HepG2 (cell line): ENCODE data around the gene NOXRED1. TPM values are rescaled to one million over a fixed set of nuclear protein-coding genes. Genes with fewer than 3 reads are reported as not detected.

Experiments used
- CENPT ChIP-seq: sonication (generic); formaldehyde crosslinking; IDR thresholded peaks from 2 replicates; pipeline ENCODE4 v1.8.0; 2022; ENCODE audit warnings: low read depth, mild to moderate bottlenecking, moderate library complexity, missing genetic modification reagents
- HNRNPLL ChIP-seq: fragments of 200-400 bp; formaldehyde crosslinking; IDR thresholded peaks from 2 replicates; pipeline ENCODE4 v1.6.1; 2017; ENCODE audit warnings: mild to moderate bottlenecking, low read depth, low read length; ENCODE audit not compliant: poor library complexity, severe bottlenecking
- KDM2A ChIP-seq: sonication (generic); formaldehyde crosslinking; IDR thresholded peaks from 2 replicates; pipeline ENCODE4 v1.4.0; 2020; ENCODE audit warnings: low read depth, missing genetic modification reagents, borderline replicate concordance
- MAZ ChIP-seq, 2 experiments: sonication (generic) in 1 of 2; formaldehyde crosslinking in 1 of 2; IDR thresholded peaks; 2 replicates each; pipeline versions ENCODE4 v1.5.0 to v1.6.1; 2012 to 2020; ENCODE audit warnings: low read depth in 2 of 2, mild to moderate bottlenecking in 2 of 2, borderline replicate concordance in 1 of 2, improper control_type of control experiment in 1 of 2, low read length in 1 of 2, missing genetic modification reagents in 1 of 2, moderate library complexity in 1 of 2
- NFYB ChIP-seq: sonication (generic); formaldehyde crosslinking; IDR thresholded peaks from 2 replicates; pipeline ENCODE4 v1.4.0; 2020; ENCODE audit warnings: missing genetic modification reagents
- POLR2A ChIP-seq, 2 experiments: IDR thresholded peaks; 2 replicates each; pipeline ENCODE4 v1.6.1; 2011; ENCODE audit warnings: low read depth in 2 of 2, low read length in 2 of 2, mild to moderate bottlenecking in 1 of 2, moderate library complexity in 1 of 2; ENCODE audit not compliant: insufficient read depth in 1 of 2
- SALL2 ChIP-seq: sonication (generic); formaldehyde crosslinking; IDR thresholded peaks from 2 replicates; pipeline ENCODE4 v1.8.1; 2023; ENCODE audit warnings: mild to moderate bottlenecking, missing genetic modification reagents, inconsistent platforms
- SIN3A ChIP-seq: IDR thresholded peaks from 2 replicates; pipeline ENCODE4 v1.6.1; 2011; ENCODE audit warnings: low read depth, mild to moderate bottlenecking, control low read depth, low read length, borderline replicate concordance
- YEATS4 ChIP-seq: sonication (generic); formaldehyde crosslinking; IDR thresholded peaks from 2 replicates; pipeline ENCODE4 v1.4.0; 2020; ENCODE audit warnings: missing genetic modification reagents, borderline replicate concordance
- ZMAT3 ChIP-seq: sonication (generic); formaldehyde crosslinking; conservative IDR thresholded peaks from 2 replicates; pipeline ENCODE4 v1.7.0; 2021; ENCODE audit warnings: missing genetic modification reagents
- ZNF235 ChIP-seq: sonication (generic); formaldehyde crosslinking; IDR thresholded peaks from 2 replicates; pipeline ENCODE4 v1.8.1; 2023; ENCODE audit warnings: mild to moderate bottlenecking, missing genetic modification reagents, borderline replicate concordance
- ZNF431 ChIP-seq: sonication (generic); formaldehyde crosslinking; IDR thresholded peaks from 2 replicates; pipeline ENCODE4 v1.9.0; 2022; ENCODE audit warnings: missing genetic modification reagents, low read depth, mild to moderate bottlenecking, borderline replicate concordance
- ZNF572 ChIP-seq: sonication (generic); formaldehyde crosslinking; IDR thresholded peaks from 2 replicates; pipeline ENCODE4 v1.5.1; 2020; ENCODE audit warnings: mild to moderate bottlenecking, missing genetic modification reagents
- ZNF749 ChIP-seq: sonication (generic); formaldehyde crosslinking; IDR thresholded peaks from 2 replicates; pipeline ENCODE4 v1.8.0; 2022; ENCODE audit warnings: mild to moderate bottlenecking, missing genetic modification reagents, moderate library complexity, borderline replicate concordance
- ZNF768 ChIP-seq: sonication (generic); formaldehyde crosslinking; IDR thresholded peaks from 2 replicates; pipeline ENCODE4 v1.4.0; 2020; ENCODE audit warnings: missing genetic modification reagents
- polyA plus RNA-seq, 8 experiments: library from polyadenylated mRNA; depleted of rRNA in 3 of 8; stranded (reverse) in 7 of 8; unstranded in 1 of 8; fragments of >200 nt; fragmentation: Illumina TruSeq in 4 of 8; extraction: Trizol in 4 of 8; gene quantifications; 2 replicates each; pipeline versions ENCODE4 v1.2.1 to v1.2.3, GENCODE V29; 2011 to 2016; ENCODE audit warnings: low read depth in 4 of 8, missing spikeins in 1 of 8, mixed read lengths in 1 of 8; ENCODE audit not compliant: insufficient read depth in 1 of 8
- total RNA-seq, 5 experiments: library from RNA; depleted of rRNA; stranded (reverse); fragments of >200 nt; fragmentation: Illumina TruSeq; extraction: Trizol; gene quantifications; 2 replicates each; pipeline ENCODE4 v1.2.3, GENCODE V29; 2016; ENCODE audit warnings: low read depth in 1 of 5
- TF ChIP-seq, protein P1 (sequence below): sonication (generic); formaldehyde crosslinking; IDR thresholded peaks from 2 replicates; pipeline ENCODE4 v1.5.1; 2020; ENCODE audit warnings: mild to moderate bottlenecking, moderate library complexity, missing genetic modification reagents
- TF ChIP-seq, protein P2 (sequence below): sonication (generic); formaldehyde crosslinking; IDR thresholded peaks from 2 replicates; pipeline ENCODE4 v1.5.1; 2020; ENCODE audit warnings: missing genetic modification reagents, mild to moderate bottlenecking, borderline replicate concordance
- TF ChIP-seq, protein P3 (sequence below): IDR thresholded peaks from 2 replicates; pipeline ENCODE4 v1.6.1; 2016; ENCODE audit warnings: missing compliant biosample characterization, missing genetic modification reagents, borderline replicate concordance
- TF ChIP-seq, protein P4 (sequence below): IDR thresholded peaks from 2 replicates; pipeline ENCODE4 v1.6.1; 2016; ENCODE audit warnings: missing genetic modification reagents, missing compliant biosample characterization
- TF ChIP-seq, protein P5 (sequence below), 2 experiments: sonication (generic) in 1 of 2; formaldehyde crosslinking in 1 of 2; IDR thresholded peaks; 2 replicates each; pipeline versions ENCODE4 v1.4.0 to v1.6.1; 2018 to 2020; ENCODE audit warnings: missing genetic modification reagents in 2 of 2, borderline replicate concordance in 1 of 2, low read depth in 1 of 2, mild to moderate bottlenecking in 1 of 2, missing biosample characterization in 1 of 2

Gene NOXRED1
- total and polyA plus RNA-seq, 2 of the 13 experiments (the other 11 are each of a cell fraction or from before 2014, with no cell fraction given), result 0.24 to 0.41 TPM

DNA sequence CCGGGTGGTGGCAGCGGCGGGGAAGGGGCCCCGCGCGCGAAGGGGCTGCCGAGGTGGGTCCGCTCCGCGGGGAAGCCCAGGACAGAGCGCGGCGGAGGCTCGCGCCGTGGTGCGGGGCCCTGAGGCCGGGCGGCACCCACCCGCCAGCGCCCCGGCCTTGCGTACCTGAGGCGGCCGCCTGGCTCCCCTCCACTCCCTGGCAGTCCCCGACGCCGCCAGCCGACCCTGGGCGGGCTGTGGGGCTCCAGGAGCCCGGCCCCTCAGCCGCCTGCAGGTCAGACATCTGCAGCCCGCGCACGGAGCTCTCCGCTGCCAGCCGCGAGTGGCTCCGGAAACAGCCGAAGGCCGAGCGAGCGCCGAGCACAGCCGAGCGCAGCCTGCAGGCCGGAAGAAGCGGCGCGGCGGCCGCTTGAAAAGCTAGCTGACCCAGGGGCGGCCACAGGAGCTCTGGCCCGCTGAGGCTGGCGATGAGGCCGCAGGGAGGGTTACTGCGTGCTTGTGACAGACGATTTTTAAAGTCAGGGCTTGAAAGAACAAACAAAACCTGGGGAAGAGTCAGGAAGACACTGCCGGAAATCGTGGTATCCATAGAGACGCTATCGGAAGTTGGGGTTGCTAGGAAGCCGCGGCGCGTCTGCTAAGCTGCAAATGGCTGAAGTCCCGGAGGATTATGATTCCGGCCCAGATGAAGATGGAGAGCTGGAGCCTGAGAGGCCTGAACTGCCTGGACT, 46.4 kb downstream of the NOXRED1 start, which contains the start of the genes SAMD15 and TMED8 (continued):
- TF ChIP-seq CENPT (CRISPR knock-in tag) (no peak), ZMAT3 (CRISPR knock-in tag) (no peak), ZNF749 (CRISPR knock-in tag) (peak; percentile 27; the same call in 1 of the 2 replicates), ZNF572 (CRISPR knock-in tag) (peak; percentile 57; the same call in 1 of the 2 replicates), KDM2A (CRISPR knock-in tag) (peak; percentile 77; the same call in 1 of the 2 replicates), ZNF235 (CRISPR knock-in tag) (0 out of 2 replicates have a peak, but pooled peaks have one; percentile 57), HNRNPLL (peak; percentile 74), SIN3A (peak; percentile 98), ZNF431 (CRISPR knock-in tag) (0 out of 2 replicates have a peak, but pooled peaks have one; percentile 31), SALL2 (CRISPR knock-in tag) (peak; percentile 85), NFYB (CRISPR knock-in tag) (no peak), POLR2A (IDR thresholded peaks at IDR 0.05; ENCODE audit: insufficient read depth in 1 of 2, low read depth in 2 of 2, low read length in 2 of 2) (peak in 1 of 2 experiments; percentile 65; a peak in 1 of 4 replicates), YEATS4 (CRISPR knock-in tag) (peak; percentile 81; the same call in 1 of the 2 replicates), ZNF768 (CRISPR knock-in tag) (peak; percentile 37; the same call in 1 of the 2 replicates), MAZ (IDR thresholded peaks at IDR 0.05; ENCODE audit: borderline replicate concordance, low read depth, low read length) (no peak), MAZ (CRISPR knock-in tag; IDR thresholded peaks at IDR 0.05; ENCODE audit: low read depth) (0 out of 2 replicates have a peak, but pooled peaks have one; percentile 34)
- TF ChIP-seq, protein P1, sequence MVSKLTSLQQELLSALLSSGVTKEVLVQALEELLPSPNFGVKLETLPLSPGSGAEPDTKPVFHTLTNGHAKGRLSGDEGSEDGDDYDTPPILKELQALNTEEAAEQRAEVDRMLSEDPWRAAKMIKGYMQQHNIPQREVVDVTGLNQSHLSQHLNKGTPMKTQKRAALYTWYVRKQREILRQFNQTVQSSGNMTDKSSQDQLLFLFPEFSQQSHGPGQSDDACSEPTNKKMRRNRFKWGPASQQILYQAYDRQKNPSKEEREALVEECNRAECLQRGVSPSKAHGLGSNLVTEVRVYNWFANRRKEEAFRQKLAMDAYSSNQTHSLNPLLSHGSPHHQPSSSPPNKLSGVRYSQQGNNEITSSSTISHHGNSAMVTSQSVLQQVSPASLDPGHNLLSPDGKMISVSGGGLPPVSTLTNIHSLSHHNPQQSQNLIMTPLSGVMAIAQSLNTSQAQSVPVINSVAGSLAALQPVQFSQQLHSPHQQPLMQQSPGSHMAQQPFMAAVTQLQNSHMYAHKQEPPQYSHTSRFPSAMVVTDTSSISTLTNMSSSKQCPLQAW (CRISPR knock-in tag), result peak; percentile 81
- TF ChIP-seq, protein P2, sequence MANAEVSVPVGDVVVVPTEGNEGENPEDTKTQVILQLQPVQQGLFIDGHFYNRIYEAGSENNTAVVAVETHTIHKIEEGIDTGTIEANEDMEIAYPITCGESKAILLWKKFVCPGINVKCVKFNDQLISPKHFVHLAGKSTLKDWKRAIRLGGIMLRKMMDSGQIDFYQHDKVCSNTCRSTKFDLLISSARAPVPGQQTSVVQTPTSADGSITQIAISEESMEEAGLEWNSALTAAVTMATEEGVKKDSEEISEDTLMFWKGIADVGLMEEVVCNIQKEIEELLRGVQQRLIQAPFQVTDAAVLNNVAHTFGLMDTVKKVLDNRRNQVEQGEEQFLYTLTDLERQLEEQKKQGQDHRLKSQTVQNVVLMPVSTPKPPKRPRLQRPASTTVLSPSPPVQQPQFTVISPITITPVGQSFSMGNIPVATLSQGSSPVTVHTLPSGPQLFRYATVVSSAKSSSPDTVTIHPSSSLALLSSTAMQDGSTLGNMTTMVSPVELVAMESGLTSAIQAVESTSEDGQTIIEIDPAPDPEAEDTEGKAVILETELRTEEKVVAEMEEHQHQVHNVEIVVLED (CRISPR knock-in tag), result peak; percentile 63
- TF ChIP-seq, protein P3, sequence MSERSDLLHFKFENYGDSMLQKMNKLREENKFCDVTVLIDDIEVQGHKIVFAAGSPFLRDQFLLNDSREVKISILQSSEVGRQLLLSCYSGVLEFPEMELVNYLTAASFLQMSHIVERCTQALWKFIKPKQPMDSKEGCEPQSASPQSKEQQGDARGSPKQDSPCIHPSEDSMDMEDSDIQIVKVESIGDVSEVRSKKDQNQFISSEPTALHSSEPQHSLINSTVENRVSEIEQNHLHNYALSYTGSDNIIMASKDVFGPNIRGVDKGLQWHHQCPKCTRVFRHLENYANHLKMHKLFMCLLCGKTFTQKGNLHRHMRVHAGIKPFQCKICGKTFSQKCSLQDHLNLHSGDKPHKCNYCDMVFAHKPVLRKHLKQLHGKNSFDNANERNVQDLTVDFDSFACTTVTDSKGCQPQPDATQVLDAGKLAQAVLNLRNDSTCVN (CRISPR knock-in tag), result 0 out of 2 replicates have a peak, but pooled peaks have one; percentile 19
- TF ChIP-seq, protein P4, sequence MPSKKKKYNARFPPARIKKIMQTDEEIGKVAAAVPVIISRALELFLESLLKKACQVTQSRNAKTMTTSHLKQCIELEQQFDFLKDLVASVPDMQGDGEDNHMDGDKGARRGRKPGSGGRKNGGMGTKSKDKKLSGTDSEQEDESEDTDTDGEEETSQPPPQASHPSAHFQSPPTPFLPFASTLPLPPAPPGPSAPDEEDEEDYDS, result no peak
- TF ChIP-seq, protein P5, sequence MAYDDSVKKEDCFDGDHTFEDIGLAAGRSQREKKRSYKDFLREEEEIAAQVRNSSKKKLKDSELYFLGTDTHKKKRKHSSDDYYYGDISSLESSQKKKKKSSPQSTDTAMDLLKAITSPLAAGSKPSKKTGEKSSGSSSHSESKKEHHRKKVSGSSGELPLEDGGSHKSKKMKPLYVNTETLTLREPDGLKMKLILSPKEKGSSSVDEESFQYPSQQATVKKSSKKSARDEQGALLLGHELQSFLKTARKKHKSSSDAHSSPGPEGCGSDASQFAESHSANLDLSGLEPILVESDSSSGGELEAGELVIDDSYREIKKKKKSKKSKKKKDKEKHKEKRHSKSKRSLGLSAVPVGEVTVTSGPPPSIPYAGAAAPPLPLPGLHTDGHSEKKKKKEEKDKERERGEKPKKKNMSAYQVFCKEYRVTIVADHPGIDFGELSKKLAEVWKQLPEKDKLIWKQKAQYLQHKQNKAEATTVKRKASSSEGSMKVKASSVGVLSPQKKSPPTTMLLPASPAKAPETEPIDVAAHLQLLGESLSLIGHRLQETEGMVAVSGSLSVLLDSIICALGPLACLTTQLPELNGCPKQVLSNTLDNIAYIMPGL (CRISPR knock-in tag; IDR thresholded peaks at IDR 0.05; ENCODE audit: borderline replicate concordance in 1 of 2, low read depth in 1 of 2), result peak; percentile 50 to 84; a peak in 3 of 4 replicates
